DLD1 (cell line): ENCODE measurements around the gene SLC1A3.

Experiments
- in situ Hi-C: cut with HindIII; loops from 2 replicates; pipeline ENCODE4 v1.10.0; 2017; ENCODE audit warnings: low sequenced_read_pairs

The SLC1A3 gene

GRCh38 chr5:36708996-36709395 lies 102.6 kb downstream of the SLC1A3 start:
- in situ Hi-C loops = no loop called here

DNA sequence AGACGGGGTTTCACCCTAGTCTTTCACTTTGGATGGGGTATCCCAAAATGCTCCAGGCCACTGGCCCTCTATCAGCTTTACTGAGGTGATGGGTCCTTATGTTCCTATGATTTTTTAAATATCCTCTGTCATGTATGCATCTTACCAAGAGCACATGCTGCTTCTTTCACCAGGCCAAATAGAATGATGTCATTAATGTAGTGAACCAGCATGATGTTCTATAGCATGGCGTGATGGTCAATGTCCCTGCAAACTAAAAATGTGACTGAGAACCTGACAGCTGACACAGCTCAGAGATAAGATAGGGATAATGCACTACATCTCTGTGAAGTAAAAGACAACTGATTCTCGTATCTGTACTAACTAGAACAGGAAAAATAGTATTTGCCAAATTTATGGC lies 103.6 kb downstream of the SLC1A3 start:
- in situ Hi-C loops = no loop called here

DNA sequence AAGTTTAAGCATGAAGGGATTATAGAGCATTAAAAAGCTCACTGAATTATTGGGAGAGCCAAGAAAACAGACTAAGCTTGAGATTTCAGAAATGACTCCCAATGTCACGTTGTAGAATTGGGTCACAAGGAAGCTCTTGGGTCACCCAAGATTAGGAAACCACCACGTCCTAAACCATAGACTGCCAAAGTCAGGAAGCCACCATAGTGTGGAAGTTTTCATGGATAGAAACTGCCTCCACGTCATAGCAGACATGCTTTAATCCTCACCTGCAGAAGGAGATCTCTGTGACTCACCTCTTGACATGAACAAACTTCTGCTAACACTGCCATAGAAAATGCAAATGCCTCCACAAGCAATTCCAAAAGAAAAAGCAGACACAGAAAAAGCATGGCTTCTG lies 106.3 kb downstream of the SLC1A3 start:
- in situ Hi-C loops = no loop called here

- in situ Hi-C loops = no loop called here
These were observed 107.1 kb downstream of the SLC1A3 start for GRCh38 chr5:36713541-36713940.

DNA sequence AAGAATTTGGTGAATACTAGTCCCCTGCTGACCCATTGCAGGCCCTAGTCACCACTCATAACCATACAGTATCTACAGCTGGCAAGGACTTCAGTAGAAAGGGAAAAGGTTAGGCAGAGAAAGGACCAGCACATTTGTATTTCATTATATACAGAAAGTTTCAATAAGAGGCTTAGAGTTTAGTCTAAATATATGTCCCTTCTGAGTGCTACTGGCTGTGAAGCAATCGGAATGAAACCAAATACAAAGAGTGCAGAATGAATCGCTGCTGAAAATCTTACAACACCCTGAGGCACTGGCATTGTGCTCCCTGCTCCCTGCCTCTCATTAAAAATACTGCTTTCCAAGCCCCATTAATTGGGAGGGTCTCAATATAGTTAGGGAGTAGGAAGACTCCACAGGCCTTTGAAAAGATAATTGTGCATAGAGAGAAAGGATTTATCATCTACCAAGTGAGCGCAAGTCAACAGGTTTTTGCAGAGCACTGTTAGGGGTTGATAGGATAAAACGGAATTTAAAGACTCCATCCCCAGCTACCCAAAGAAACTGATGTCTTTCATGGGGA lies 110.8 kb downstream of the SLC1A3 start:
- in situ Hi-C loops = no loop called here

DNA sequence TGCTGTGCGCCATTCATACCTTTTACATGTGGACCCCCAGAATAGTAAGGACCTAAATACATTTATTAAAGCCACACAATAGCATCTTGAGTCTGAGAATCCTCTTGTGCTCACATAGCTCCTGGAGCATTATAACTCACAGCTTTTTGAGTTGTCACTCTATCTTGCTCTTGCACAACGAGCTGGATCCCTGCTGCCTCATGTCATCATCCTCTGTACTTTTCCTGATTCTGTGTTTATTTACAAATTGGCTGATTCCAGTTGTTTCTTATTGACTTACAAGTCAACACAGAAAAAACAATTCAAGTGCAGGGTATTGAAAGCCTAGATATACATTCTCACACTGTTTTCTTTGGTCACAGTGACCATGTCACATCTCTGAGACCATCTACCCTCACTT lies 112.9 kb downstream of the SLC1A3 start:
- in situ Hi-C loops = no loop called here

DNA sequence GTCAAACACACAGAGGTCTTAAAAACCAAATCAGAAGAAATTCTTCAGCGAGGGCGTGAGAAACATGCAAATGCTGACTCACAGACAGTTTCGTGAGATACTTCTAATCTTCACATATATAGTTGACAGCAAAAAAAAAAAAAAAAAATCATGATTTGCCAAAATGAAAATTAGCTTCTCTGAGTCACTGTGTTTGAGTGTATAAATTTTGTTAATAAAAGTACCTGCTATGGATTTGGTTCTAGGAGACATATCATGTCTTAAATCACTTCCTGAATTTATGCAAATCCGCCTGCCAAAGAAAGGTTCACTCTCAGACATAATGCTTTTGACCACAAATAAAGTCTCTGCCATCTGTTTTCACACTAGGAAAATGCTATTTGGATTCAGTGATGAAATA lies 114.3 kb downstream of the SLC1A3 start:
- in situ Hi-C loops = no loop called here

DNA sequence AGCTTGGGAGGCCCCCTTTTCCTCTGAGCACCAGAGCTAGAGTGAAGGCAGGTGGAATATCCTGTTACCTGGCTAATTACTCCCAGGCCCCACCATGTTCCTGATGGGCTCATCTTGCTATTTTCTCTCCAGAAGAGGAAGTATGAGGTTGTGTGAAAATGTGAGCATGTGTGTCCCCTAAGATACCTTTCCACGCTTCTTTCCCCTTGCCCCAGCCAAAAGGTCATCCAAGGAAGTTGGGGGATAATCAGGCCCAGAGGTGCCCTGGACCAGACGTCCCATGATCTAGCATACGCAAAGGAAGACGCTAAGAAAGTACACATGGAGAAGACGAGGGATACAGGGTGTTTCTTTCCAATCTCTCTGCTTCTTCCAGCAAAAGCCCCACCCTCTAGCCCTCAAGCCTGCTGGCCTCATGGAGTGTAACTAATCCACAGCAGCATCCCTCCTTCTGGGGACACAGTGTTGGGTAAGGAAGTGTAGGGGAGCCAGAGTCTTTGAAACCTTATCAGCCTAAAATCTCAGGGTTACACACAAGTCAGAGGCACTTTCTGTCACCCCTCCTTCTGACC lies 115.3 kb downstream of the SLC1A3 start:
- in situ Hi-C loops = no loop called here

GRCh38 chr5:36722900-36723299 lies 116.5 kb downstream of the SLC1A3 start:
- in situ Hi-C loops = no loop called here

- in situ Hi-C loops = no loop called here
These were observed 117.5 kb downstream of the SLC1A3 start for GRCh38 chr5:36723912-36724311.

DNA sequence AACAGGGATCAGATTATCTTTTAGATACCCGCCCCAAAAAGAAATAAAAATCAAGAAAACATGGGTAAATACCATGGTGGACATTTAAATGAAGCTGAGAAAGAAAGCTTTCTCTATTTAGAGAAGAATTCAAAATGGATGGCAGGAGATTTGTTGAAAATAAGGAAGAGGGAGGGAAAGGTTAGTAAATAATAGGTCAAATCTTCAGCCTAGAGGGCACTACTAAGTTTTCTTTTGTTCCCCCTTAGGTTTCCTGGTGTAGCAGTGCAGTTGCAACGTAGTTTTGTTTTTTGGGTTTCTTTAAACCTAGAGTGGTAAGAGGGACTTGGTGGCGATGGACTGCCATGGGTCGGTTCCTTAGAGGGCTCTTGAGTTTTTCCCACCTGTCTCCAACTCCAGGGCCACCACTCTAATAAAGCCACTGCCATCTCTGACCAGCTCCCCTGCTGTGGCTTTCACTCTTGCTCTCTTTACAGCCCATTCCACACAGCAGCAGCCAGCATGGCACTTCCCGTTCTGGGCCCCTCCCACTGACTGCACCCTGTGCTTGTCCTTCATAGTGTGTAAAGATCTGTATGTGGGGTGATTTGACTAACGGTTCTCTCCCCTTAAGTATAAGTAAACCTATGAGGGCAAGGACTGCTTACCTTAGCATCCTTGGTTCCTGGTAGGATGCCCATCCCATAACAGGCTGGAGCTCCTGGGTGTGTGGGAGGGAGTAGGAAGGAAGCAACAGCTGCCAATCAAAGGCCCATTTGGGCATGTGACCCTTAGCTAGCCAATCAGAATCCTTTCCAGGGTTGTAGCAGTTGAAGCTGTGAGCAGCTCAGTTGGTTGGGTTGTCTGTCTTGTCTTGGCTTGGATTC lies 118.3 kb downstream of the SLC1A3 start:
- in situ Hi-C loops = no loop called here

GRCh38 chr5:36726317-36726716 lies 119.9 kb downstream of the SLC1A3 start:
- in situ Hi-C loops = no loop called here

DNA sequence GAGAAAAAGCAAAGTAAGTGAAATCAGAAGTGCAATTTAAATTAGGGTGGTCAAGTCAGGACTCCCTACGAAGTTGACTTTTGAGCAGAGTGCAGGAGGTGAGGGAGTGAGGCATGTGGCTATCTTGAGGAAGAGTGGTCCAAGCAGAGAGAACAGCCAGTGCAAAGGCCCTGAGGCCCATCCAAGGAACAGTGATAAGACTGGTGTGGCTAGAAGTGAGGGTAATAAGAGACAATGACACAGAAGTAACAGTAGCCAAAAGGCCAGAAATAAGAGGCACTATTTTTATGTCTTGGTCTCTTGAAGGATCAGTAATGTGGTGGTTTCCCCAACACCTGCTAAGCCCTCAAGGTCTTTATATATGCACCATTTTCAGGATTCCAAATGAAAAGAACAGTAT lies 120.4 kb downstream of the SLC1A3 start:
- in situ Hi-C loops = no loop called here

DNA sequence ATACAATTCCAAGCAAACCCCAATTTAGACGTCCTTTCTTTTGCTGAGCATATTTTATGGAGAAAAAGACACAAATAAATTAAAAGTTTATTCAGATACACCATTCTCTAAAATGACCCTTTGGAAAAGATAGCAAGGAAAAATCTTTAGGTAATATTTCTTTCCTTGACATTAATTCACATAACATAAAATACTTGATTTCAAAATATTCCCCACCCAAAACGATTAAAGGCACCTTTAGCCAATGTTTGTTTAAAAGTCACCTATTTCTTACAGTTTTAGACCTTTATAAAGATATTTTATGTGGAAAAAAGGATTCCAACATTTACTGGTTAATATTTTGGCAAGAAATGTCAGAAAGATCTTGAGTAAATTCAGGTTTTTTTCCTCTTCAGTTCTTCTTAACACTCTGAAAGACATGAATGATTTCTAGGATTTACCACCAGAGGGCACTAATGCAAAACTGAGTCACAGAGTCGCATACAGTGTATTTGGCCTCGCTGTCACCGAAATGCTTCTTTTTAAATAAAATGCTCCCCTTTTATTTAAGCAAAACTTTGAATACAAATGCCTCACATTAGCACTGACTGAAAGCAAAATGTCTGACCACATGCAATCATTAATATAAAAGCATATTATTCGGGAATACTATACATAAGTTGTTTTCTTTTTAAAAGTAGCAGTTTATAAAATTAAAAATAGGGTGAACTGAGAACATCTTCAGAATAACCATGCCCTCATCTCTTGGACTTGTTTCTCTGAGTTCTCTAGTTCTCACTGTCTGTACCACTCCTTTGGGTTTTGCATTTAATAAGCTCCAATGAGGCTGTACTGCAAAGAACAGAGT lies 122.5 kb downstream of the SLC1A3 start:
- in situ Hi-C loops = no loop called here

- in situ Hi-C loops = loop anchor here (10.0 kb wide), 1 partner anchor 264 kb away; no protein-coding TSS in a partner anchor
These were observed 124.3 kb downstream of the SLC1A3 start for GRCh38 chr5:36730537-36731216.

GRCh38 chr5:36733183-36733582 lies 126.8 kb downstream of the SLC1A3 start:
- in situ Hi-C loops = loop anchor here (10.0 kb wide), 1 partner anchor 262 kb away; no protein-coding TSS in a partner anchor

- in situ Hi-C loops = loop anchor here (10.0 kb wide), 1 partner anchor 260 kb away; no protein-coding TSS in a partner anchor
These were observed 128.0 kb downstream of the SLC1A3 start for GRCh38 chr5:36734422-36734821.

DNA sequence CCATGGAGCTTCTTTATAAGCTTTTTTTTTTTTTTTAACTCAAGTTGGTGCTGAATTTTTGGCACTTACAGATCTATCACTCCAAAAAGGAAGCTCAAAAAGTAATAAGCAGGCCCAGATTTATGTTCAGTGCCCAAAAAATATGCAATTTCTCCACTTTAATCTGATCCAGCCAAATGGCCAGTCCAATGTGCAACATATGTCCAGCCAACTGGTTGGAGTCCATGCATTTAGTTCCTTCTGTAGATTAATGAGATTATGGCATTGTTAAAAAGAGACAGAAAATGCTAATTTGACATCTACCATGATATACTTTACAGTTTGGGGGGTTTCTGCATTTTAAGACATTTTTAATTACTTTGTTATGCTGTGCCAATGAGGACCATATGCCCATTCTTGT lies 129.5 kb downstream of the SLC1A3 start:
- in situ Hi-C loops = loop anchor here (10.0 kb wide), 1 partner anchor 259 kb away; no protein-coding TSS in a partner anchor
